Nephron (organoid): Measurements from ENCODE around the gene TCTN2.

ENCODE experiments used
- H3K27ac Mint-ChIP-seq, 3 experiments: 2 replicates each; pipeline ENCODE4 v1.8.0; 2020; ENCODE audit warnings: mixed read lengths in 3 of 3, mild to moderate bottlenecking in 2 of 3, moderate library complexity in 1 of 3
- H3K27me3 Mint-ChIP-seq: 2 replicates; pipeline ENCODE4 v1.8.0; 2021; ENCODE audit warnings: low read depth, mild to moderate bottlenecking, moderate library complexity, mixed read lengths
- H3K36me3 Mint-ChIP-seq: 2 replicates; pipeline ENCODE4 v1.8.0; 2020; ENCODE audit warnings: low read depth, mixed read lengths
- H3K4me1 Mint-ChIP-seq: 2 replicates; pipeline ENCODE4 v1.8.0; 2020; ENCODE audit warnings: mixed read lengths
- H3K4me3 Mint-ChIP-seq, 3 experiments: 2 replicates each; pipeline ENCODE4 v1.8.0; 2020; ENCODE audit warnings: mild to moderate bottlenecking in 3 of 3, mixed read lengths in 3 of 3, moderate library complexity in 2 of 3
- H3K9me3 Mint-ChIP-seq: 2 replicates; pipeline ENCODE4 v1.8.0; 2020; ENCODE audit warnings: mixed read lengths
- CTCF ChIP-seq, 3 experiments: fragments of 200-600 bp; sonication (generic); IDR thresholded peaks; one replicate each; pipeline ENCODE4 v1.5.0; 2021; ENCODE audit warnings: antibody characterized with exemption in 3 of 3; ENCODE audit not compliant: unreplicated experiment in 3 of 3

The TCTN2 gene

DNA sequence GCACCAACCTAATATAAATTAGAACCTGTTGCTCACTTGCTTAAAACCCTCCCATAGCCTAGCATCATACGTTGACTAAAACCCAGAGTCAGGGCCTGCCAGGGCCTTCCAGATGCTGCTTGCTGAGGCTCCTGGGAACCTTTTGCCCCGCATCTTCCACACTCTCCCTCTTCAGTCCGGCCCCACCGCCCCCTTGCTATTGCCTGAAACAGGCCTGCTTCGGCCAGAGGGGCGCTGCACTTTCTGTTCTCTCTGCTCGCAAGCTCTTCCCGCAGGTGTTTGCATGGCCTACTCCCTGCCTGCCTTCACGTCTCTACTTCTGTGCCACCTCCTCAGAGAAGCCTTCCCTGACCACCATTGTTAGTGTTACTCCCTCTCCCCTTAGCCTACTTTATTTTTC lies 13.7 kb upstream of the TCTN2 start:
- no peak overlapping the region for H3K27ac Mint-ChIP-seq
- no peak overlapping the region for H3K4me3 Mint-ChIP-seq
- peaks cover 45% of the 10 kb centered on the region for H3K36me3 Mint-ChIP-seq
- no peak for TF ChIP-seq CTCF (IDR thresholded peaks at IDR 0.05; ENCODE audit: unreplicated experiment in 3 of 3)
- no peaks in the 10 kb centered on the region for H3K27me3 Mint-ChIP-seq
- H3K4me1 Mint-ChIP-seq: no peaks in the 10 kb centered on the region
- H3K9me3 Mint-ChIP-seq: no peaks in the 10 kb centered on the region

DNA sequence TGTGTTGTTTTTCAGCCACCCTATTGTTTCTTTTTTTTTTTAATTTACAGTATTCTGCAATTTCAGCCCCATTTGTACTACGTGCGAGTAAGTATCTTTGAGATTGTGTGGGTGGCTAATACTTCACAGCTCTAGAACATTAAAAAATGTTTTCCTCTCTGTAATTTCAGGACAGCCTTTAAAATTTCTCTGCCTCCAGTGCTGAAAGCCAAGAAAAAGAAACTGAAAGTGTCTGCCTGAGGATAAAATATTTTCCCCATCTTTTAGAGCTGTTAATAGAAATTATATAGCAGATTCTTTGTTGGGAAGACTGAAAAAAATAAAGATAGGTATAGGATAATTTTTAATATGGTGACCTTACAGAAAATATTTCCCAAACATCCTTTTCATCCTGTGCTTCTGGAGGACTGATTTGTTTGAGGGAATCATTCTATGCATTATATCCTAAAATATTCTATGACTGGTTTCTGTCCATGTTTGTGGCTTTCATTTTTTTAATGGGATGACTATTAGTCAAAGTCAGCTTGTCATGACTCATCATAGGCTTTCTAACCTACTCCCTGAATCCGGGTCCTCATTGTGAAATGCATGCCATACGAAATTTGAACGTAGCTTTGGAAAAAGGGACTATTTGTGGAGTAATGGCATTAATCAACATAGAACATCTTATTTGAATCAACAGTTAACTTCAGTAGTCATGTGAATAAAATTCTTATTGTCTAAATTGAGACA lies 10.8 kb upstream of the TCTN2 start:
- Mint-ChIP-seq H3K36me3 (peaks cover 51% of the 10 kb centered on the region), H3K4me1 (no peaks in the 10 kb centered on the region), H3K27ac (no peak overlapping the region), H3K9me3 (peaks cover 4% of the 10 kb centered on the region), H3K27me3 (no peaks in the 10 kb centered on the region), H3K4me3 (no peak overlapping the region)
- no peak for TF ChIP-seq CTCF (IDR thresholded peaks at IDR 0.05; ENCODE audit: unreplicated experiment in 3 of 3)

- no peak overlapping the region for H3K4me3 Mint-ChIP-seq
- H3K4me1 Mint-ChIP-seq: peaks cover 11% of the 10 kb centered on the region
- TF ChIP-seq CTCF (IDR thresholded peaks at IDR 0.05; ENCODE audit: unreplicated experiment in 3 of 3): no peak
- no peak overlapping the region for H3K27ac Mint-ChIP-seq
- peaks cover 4% of the 10 kb centered on the region for H3K9me3 Mint-ChIP-seq
- H3K27me3 Mint-ChIP-seq: no peaks in the 10 kb centered on the region
- peaks cover 19% of the 10 kb centered on the region for H3K36me3 Mint-ChIP-seq
Measured at GRCh38 chr12:123667771-123668170, 3.1 kb upstream of the TCTN2 start.

DNA sequence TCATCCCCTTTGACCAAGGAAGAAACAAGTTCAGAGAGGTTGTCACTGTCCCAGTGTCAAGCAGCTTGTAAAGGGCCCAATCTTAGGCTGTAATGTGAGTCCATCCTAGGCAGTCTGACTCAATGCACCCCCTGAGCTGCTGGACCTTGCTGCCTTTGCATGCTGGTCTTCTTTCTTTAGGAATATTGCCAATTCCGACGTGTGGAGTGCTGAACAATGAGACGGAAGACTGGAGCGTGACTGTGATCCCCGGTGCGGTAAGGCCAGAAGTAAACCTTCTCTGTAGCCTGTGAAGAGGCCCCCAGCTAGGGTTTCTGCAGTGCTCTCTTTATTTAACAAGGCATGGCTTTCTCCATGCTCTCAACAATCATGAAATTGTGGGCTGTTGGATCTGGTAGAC lies 963 bp downstream of the TCTN2 start:
- Mint-ChIP-seq H3K4me3 (peak overlapping the region; percentile 94), H3K9me3 (no peaks in the 10 kb centered on the region), H3K4me1 (peaks cover 11% of the 10 kb centered on the region), H3K27me3 (no peaks in the 10 kb centered on the region), H3K27ac (peak overlapping the region in 2 of 3 experiments; percentile 64 to 82), H3K36me3 (peaks cover 29% of the 10 kb centered on the region)
- TF ChIP-seq CTCF (IDR thresholded peaks at IDR 0.05; ENCODE audit: unreplicated experiment in 3 of 3): no peak

DNA sequence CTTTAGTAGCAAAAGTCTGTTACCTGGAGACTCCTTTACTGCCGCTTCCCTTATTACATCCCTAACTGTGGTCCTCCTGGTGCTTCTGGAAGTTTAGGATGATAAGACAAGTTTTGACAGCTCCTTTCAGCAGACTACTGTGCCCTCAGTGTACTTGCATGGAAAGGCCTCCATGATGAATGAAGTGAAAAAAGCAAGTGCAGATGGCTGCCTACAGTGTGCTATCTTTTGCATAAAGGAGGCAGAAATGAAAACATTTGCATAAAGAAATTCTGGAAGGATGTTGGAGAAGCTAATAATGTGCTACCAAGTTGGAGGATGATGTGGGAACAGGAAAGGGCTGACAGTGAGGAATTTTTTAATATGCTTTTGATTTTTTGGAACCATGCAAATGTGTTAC lies 4.5 kb downstream of the TCTN2 start:
- Mint-ChIP-seq H3K4me3 (no peak overlapping the region), H3K9me3 (no peaks in the 10 kb centered on the region), H3K27ac (no peak overlapping the region)

More for the DNA sequence above, 4.5 kb downstream of the TCTN2 start:
- no peaks in the 10 kb centered on the region for H3K27me3 Mint-ChIP-seq
- H3K36me3 Mint-ChIP-seq: peaks cover 53% of the 10 kb centered on the region
- H3K4me1 Mint-ChIP-seq: peaks cover 11% of the 10 kb centered on the region
- TF ChIP-seq CTCF (IDR thresholded peaks at IDR 0.05; ENCODE audit: unreplicated experiment in 3 of 3): no peak
